ENCODE results near the gene TRERF1. TPM values are rescaled to one million over a fixed set of nuclear protein-coding genes. Genes with fewer than 3 reads are reported as not detected.
"Not testable (repeated sequence)": the region's sequence is repeated elsewhere in the genome, so short reads cannot be mapped to it uniquely, and the experiment has no call there.

Gene TRERF1
- total RNA-seq, 1 experiment from 2014 or later, result 0.39 TPM

DNA sequence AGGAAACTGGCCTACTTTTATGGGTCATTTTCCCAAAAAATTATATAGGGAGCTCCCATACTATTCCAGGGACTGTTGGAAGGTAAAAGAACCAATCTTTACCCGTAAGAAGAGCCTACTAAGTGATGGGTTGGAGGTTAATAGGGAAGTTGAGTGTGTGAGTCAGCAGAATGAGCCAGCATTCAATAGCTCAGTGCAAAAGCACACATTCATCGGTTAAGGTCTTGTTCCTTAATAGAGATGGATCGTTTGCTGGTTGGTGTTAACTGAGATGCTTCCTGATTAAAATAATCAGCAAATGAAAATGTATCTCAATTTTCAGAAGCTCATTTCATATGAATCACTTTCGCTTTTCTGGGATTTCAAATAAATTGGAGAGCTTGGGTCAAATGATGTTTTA is 118.8 kb downstream of the TRERF1 start:
- no peak for DNase-seq
- H3K4me3 ChIP-seq (ENCODE audit: low read depth, low read length), result no peak overlapping the region
- TF ChIP-seq, protein P1, sequence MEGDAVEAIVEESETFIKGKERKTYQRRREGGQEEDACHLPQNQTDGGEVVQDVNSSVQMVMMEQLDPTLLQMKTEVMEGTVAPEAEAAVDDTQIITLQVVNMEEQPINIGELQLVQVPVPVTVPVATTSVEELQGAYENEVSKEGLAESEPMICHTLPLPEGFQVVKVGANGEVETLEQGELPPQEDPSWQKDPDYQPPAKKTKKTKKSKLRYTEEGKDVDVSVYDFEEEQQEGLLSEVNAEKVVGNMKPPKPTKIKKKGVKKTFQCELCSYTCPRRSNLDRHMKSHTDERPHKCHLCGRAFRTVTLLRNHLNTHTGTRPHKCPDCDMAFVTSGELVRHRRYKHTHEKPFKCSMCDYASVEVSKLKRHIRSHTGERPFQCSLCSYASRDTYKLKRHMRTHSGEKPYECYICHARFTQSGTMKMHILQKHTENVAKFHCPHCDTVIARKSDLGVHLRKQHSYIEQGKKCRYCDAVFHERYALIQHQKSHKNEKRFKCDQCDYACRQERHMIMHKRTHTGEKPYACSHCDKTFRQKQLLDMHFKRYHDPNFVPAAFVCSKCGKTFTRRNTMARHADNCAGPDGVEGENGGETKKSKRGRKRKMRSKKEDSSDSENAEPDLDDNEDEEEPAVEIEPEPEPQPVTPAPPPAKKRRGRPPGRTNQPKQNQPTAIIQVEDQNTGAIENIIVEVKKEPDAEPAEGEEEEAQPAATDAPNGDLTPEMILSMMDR (IDR thresholded peaks at IDR 0.05; ENCODE audit: insufficient read depth in 1 of 2, low read depth in 1 of 2, low read length in 1 of 2, severe bottlenecking in 1 of 2, unreplicated experiment in 1 of 2), result no peak
- CTCF ChIA-PET, result no interaction called here
- Mint-ChIP-seq H3K9me3 (ENCODE audit: unreplicated experiment) (no peaks in the 10 kb centered on the region), H3K27ac (ENCODE audit: unreplicated experiment) (no peak overlapping the region), H3K27me3 (ENCODE audit: insufficient read depth, unreplicated experiment) (no peaks in the 10 kb centered on the region), H3K4me3 (ENCODE audit: unreplicated experiment) (no peak overlapping the region), H3K4me1 (ENCODE audit: low read depth, unreplicated experiment) (peaks cover 5% of the 10 kb centered on the region), H3K36me3 (ENCODE audit: insufficient read depth, unreplicated experiment) (no peaks in the 10 kb centered on the region)
- intact Hi-C loops (cut with micrococcal nuclease; ENCODE audit: unreplicated experiment), result no loop called here
- POLR2A ChIA-PET, result interaction anchor here (0.6 kb wide), 1 partner anchor 9 kb away, joined by 3 read pairs; no protein-coding TSS in a partner anchor
- no peaks in the 10 kb centered on the region for H3K9me3 ChIP-seq
- H3K36me3 ChIP-seq (ENCODE audit: control insufficient read depth, insufficient read depth, low read length), result no peaks in the 10 kb centered on the region
- no peaks in the 10 kb centered on the region for H3K4me1 ChIP-seq
- BruUV-seq (replicated peaks), result no TSS peak
- no peaks in the 10 kb centered on the region for H3K27me3 ChIP-seq (replicated peaks; ENCODE audit: control insufficient read depth, insufficient read depth, low read length)

DNA sequence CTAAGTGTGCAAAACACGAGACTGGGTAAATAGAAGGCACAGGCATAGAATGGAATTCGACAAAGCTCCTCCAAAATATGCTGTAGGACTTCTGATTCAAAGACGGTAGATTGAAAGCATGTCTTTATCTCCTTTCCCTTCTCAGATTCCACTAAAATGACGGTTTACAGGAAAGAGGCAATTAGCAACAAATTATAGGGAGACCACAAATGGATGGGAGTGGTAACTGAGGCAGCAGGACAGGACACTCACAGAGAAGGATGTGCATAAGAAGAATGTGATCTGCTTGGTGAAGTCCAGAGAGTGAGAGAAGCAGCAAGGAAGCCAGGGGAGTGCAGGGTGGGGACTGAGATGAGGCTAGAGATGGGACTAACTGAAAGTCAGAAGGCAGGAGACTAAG is 120.7 kb downstream of the TRERF1 start:
- intact Hi-C loops (cut with micrococcal nuclease; ENCODE audit: unreplicated experiment), result no loop called here
- H3K36me3 Mint-ChIP-seq (ENCODE audit: insufficient read depth, unreplicated experiment), result no peaks in the 10 kb centered on the region
- H3K4me1 Mint-ChIP-seq (ENCODE audit: low read depth, unreplicated experiment), result peaks cover 7% of the 10 kb centered on the region
- H3K36me3 ChIP-seq (ENCODE audit: control insufficient read depth, insufficient read depth, low read length), result no peaks in the 10 kb centered on the region
- DNase-seq, result no peak
- no peak overlapping the region for H3K4me3 Mint-ChIP-seq (ENCODE audit: unreplicated experiment)
- no peaks in the 10 kb centered on the region for H3K9me3 Mint-ChIP-seq (ENCODE audit: unreplicated experiment)
- no peaks in the 10 kb centered on the region for H3K27me3 Mint-ChIP-seq (ENCODE audit: insufficient read depth, unreplicated experiment)
- CTCF ChIA-PET, result no interaction called here
- BruUV-seq (replicated peaks), result no TSS peak
- peaks cover 7% of the 10 kb centered on the region; the same call in 1 of the 2 replicates for H3K4me1 ChIP-seq
- no peak overlapping the region for H3K27ac Mint-ChIP-seq (ENCODE audit: unreplicated experiment)
- TF ChIP-seq, protein P1 (IDR thresholded peaks at IDR 0.05; ENCODE audit: insufficient read depth in 1 of 2, low read depth in 1 of 2, low read length in 1 of 2, severe bottlenecking in 1 of 2, unreplicated experiment in 1 of 2), result no peak
- POLR2A ChIA-PET, result no interaction called here
- H3K4me3 ChIP-seq (ENCODE audit: low read depth, low read length), result no peak overlapping the region
- H3K9me3 ChIP-seq, result no peaks in the 10 kb centered on the region
- no peaks in the 10 kb centered on the region for H3K27me3 ChIP-seq (replicated peaks; ENCODE audit: control insufficient read depth, insufficient read depth, low read length)

DNA sequence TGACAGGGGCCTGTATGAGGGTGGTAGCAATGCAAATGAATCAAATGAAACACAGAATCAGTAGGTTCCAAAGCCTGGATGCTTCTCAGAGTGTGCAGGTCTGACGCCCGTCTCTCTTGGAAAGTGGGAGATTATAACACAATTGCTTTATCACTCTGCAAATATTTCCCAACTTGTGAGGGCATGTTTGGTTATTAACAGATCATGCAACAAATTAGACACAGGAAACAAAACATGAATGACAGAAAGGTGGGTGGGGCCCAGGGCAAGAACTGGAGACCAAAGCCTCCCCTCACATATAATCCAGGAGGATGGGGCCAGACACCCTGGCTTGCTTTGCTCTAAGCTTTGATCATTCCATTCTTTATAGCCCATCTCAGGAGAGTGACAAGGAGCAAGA is 125.5 kb downstream of the TRERF1 start:
- POLR2A ChIA-PET, result no interaction called here

DNA sequence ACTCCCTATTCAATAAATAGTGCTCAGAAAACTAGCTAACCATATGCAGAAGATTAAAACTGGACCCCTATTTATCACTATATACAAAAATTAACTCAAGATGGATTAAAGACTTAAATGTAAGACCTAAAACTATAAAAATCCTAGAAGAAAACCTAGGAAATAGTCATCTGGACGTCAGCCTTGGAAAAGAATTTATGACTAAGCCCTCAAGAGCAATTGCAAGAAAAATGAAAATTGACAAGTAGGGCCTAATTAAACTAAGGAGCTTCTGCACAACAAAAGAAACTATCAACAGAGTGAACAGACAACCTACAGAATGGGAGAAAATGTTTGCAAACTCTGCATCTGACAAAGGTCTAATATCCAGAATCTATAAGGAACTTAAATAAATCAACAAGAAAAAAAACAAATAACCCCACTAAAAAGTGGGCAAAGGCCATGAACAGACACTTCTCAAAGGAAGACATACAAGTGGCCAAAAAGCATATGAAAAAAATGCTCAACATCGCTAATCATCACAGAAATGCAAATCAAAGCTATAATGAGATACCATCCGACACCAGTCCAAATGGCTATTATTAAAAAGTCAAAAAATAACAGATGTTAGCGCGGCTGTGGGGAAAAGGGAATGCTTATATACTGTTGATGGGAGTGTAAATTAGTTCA is 126.9 kb downstream of the TRERF1 start:
- DNase-seq; H3K27ac Mint-ChIP-seq (ENCODE audit: unreplicated experiment); H3K4me3 Mint-ChIP-seq (ENCODE audit: unreplicated experiment); intact Hi-C loops (cut with micrococcal nuclease; ENCODE audit: unreplicated experiment); H3K36me3 ChIP-seq (ENCODE audit: control insufficient read depth, insufficient read depth, low read length); CTCF ChIA-PET; H3K9me3 Mint-ChIP-seq (ENCODE audit: unreplicated experiment); H3K36me3 Mint-ChIP-seq (ENCODE audit: insufficient read depth, unreplicated experiment); H3K4me1 Mint-ChIP-seq (ENCODE audit: low read depth, unreplicated experiment); H3K4me3 ChIP-seq (ENCODE audit: low read depth, low read length); POLR2A ChIA-PET; H3K9me3 ChIP-seq; BruUV-seq (replicated peaks); H3K27me3 Mint-ChIP-seq (ENCODE audit: insufficient read depth, unreplicated experiment); H3K27me3 ChIP-seq (replicated peaks; ENCODE audit: control insufficient read depth, insufficient read depth, low read length): not testable (repeated sequence)
- H3K4me1 ChIP-seq, result peaks cover 10% of the 10 kb centered on the region; the same call in 1 of the 2 replicates

More for the DNA sequence above, 125.5 kb downstream of the TRERF1 start:
- H3K27ac Mint-ChIP-seq (ENCODE audit: unreplicated experiment), result no peak overlapping the region
- H3K9me3 Mint-ChIP-seq (ENCODE audit: unreplicated experiment), result peaks cover 7% of the 10 kb centered on the region
- Histone ChIP-seq H3K36me3 (ENCODE audit: control insufficient read depth, insufficient read depth, low read length) (no peaks in the 10 kb centered on the region), H3K4me3 (ENCODE audit: low read depth, low read length) (no peak overlapping the region), H3K9me3 (no peaks in the 10 kb centered on the region), H3K27me3 (replicated peaks; ENCODE audit: control insufficient read depth, insufficient read depth, low read length) (no peaks in the 10 kb centered on the region), H3K4me1 (peaks cover 10% of the 10 kb centered on the region; the same call in 1 of the 2 replicates)
- intact Hi-C loops (cut with micrococcal nuclease; ENCODE audit: unreplicated experiment), result no loop called here
- no peak overlapping the region for H3K4me3 Mint-ChIP-seq (ENCODE audit: unreplicated experiment)
- peak; percentile 50 to 60 for DNase-seq
- H3K27me3 Mint-ChIP-seq (ENCODE audit: insufficient read depth, unreplicated experiment), result no peaks in the 10 kb centered on the region
- peaks cover 10% of the 10 kb centered on the region for H3K4me1 Mint-ChIP-seq (ENCODE audit: low read depth, unreplicated experiment)
- TF ChIP-seq, protein P1 (IDR thresholded peaks at IDR 0.05; ENCODE audit: insufficient read depth in 1 of 2, low read depth in 1 of 2, low read length in 1 of 2, severe bottlenecking in 1 of 2, unreplicated experiment in 1 of 2), result no peak
- CTCF ChIA-PET, result no interaction called here
- no TSS peak for BruUV-seq (replicated peaks)
- H3K36me3 Mint-ChIP-seq (ENCODE audit: insufficient read depth, unreplicated experiment), result no peaks in the 10 kb centered on the region

All from Caco-2 (cell line).